Kidney (tissue), 14 donors: ENCODE results near the gene FAM193A. TPM values are rescaled to one million over a fixed set of nuclear protein-coding genes. Genes with fewer than 3 reads are reported as not detected.

Experiments used
- DNase-seq, 5 donors: peaks; one replicate each; pipeline ENCODE4 v3.0.0-alpha.2; 2013 to 2020
- FAIRE-seq: peaks from 2 replicates; lab custom pipeline; 2012; peaks lifted over from hg19 to GRCh38; lab: Jason Lieb, UNC
- H3K27ac ChIP-seq, 2 donors: one replicate each; pipeline ENCODE4 v1.7.0; 2013; ENCODE audit warnings: low read depth in 2 of 2, low read length in 2 of 2, inconsistent platforms in 1 of 2
- H3K27me3 ChIP-seq: one replicate; pipeline ENCODE4 v1.7.1; 2013; ENCODE audit warnings: low read length, inconsistent platforms; ENCODE audit not compliant: control insufficient read depth, insufficient read depth
- H3K36me3 ChIP-seq, 3 donors: one replicate each; pipeline versions ENCODE4 v1.7.0 to v1.7.1; 2013; ENCODE audit warnings: low read length in 3 of 3, control low read depth in 1 of 3, inconsistent platforms in 1 of 3; ENCODE audit not compliant: insufficient read depth in 3 of 3, control insufficient read depth in 2 of 3
- H3K4me1 ChIP-seq, 3 donors: one replicate each; pipeline versions ENCODE4 v1.7.0 to v1.7.1; 2013; ENCODE audit warnings: low read length in 3 of 3, inconsistent platforms in 1 of 3, low read depth in 1 of 3; ENCODE audit not compliant: control insufficient read depth in 2 of 3, insufficient read depth in 2 of 3
- H3K4me3 ChIP-seq, 3 donors: one replicate each; pipeline versions ENCODE4 v1.7.0 to v1.8.1; 2013; ENCODE audit warnings: low read length in 3 of 3, control low read depth in 1 of 3, inconsistent platforms in 1 of 3
- H3K9ac ChIP-seq, 3 donors: one replicate each; pipeline versions ENCODE4 v1.7.0 to v1.7.1; 2013; ENCODE audit warnings: low read length in 3 of 3, control low read depth in 1 of 3, inconsistent platforms in 1 of 3
- H3K9me3 ChIP-seq, 3 donors: one replicate each; pipeline versions ENCODE4 v1.7.0 to v1.7.1; 2013; ENCODE audit warnings: low read length in 3 of 3, control low read depth in 1 of 3, inconsistent platforms in 1 of 3; ENCODE audit not compliant: control insufficient read depth in 2 of 3, insufficient read depth in 1 of 3
- CTCF ChIP-seq: IDR thresholded peaks from 3 replicates; pipeline ENCODE4 v1.5.1; 2012; ENCODE audit warnings: mild to moderate bottlenecking, moderate library complexity, borderline replicate concordance; ENCODE audit not compliant: insufficient read depth; ENCODE audit errors: extremely low read depth
- intact Hi-C: fragments of 100-400 bp; cut with DNase I; formaldehyde crosslinking; loops from one replicate; pipeline ENCODE4 v1.11.1; 2022
- polyA plus RNA-seq: library from polyadenylated mRNA; stranded (reverse); fragments of 350-450 nt; fragmentation: Illumina TruSeq; extraction: RNeasy Lipid Tissue Mini Kit (QIAGEN cat#74804); gene quantifications from one replicate; pipeline ENCODE4 v1.2.3, GENCODE V29; 2014; ENCODE audit warnings: low read depth, low replicate concordance; ENCODE audit not compliant: insufficient read depth
- total RNA-seq: library from RNA; stranded (reverse); fragmentation: NEBNext Ultra II Directional; extraction: Animal tissue kit (Norgen Biotek cat#: 25700); gene quantifications from one replicate; pipeline ENCODE4 v1.2.1, GENCODE V29; 2021
- donor health status: control.
- donor health status: control.
- donor health status: control.
- donor health status: control.
- donor health status: control.
- donor health status: DM: yes; HTN: yes; CAD: no.
- donor health status: Normal renal cell carcinoma (clear cell type).

The FAM193A gene
- total and polyA plus RNA-seq, 2 donors from 2014 or later = 6.3 to 29.3 TPM

DNA sequence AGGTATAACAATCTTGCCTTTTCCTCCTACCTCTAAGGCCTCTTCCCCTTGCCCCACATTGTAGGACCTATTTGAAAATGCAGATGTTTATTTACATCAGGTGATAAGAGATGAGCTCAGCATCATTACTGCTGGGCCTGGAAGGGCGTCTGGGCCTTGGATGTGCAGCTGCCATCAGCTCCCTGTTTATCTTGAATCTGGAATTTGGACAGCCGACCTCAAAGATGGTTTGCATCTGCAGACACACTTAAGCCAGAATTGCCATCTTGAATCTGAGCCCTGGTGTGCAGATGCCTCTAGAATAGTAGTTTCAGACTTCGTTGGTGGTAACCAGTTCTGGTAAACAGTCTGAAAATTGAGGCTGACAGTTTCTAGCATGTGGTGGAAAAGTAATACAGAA lies 59.0 kb downstream of the FAM193A start:
- peaks cover 4 to 26% (median 21%) of the 10 kb centered on the region in 3 donors for H3K4me1 ChIP-seq
- no peaks in the 10 kb centered on the region for H3K27me3 ChIP-seq
- H3K9me3 ChIP-seq = no peaks in the 10 kb centered on the region
- H3K9ac ChIP-seq = no peak overlapping the region
- FAIRE-seq (no peak), DNase-seq (peak in 1 of 5 donors; percentile 29)
- no peak for TF ChIP-seq CTCF
- no peak overlapping the region for H3K4me3 ChIP-seq
- intact Hi-C loops = no loop called here
- H3K27ac ChIP-seq = no peak overlapping the region
- peaks cover 0 to 6% (median 5%) of the 10 kb centered on the region in 3 donors for H3K36me3 ChIP-seq

GRCh38 chr4:2595952-2596552 lies 59.6 kb downstream of the FAM193A start:
- Histone ChIP-seq H3K27me3 (no peaks in the 10 kb centered on the region), H3K4me1 (peaks cover 4 to 24% (median 20%) of the 10 kb centered on the region in 3 donors), H3K9me3 (no peaks in the 10 kb centered on the region), H3K36me3 (peaks cover 0 to 6% (median 5%) of the 10 kb centered on the region in 3 donors), H3K4me3 (no peak overlapping the region), H3K27ac (no peak overlapping the region), H3K9ac (no peak overlapping the region)
- intact Hi-C loops = no loop called here
- no peak for DNase-seq
- TF ChIP-seq CTCF = no peak
- FAIRE-seq = no peak

- no peak for FAIRE-seq
Observed at GRCh38 chr4:2596611-2597010, 60.2 kb downstream of the FAM193A start.

More at GRCh38 chr4:2596611-2597010, 60.2 kb downstream of the FAM193A start:
- H3K9me3 ChIP-seq = no peaks in the 10 kb centered on the region
- intact Hi-C loops = no loop called here
- peaks cover 0 to 6% (median 5%) of the 10 kb centered on the region in 3 donors for H3K36me3 ChIP-seq
- no peak for DNase-seq
- no peaks in the 10 kb centered on the region for H3K27me3 ChIP-seq
- H3K4me3 ChIP-seq = no peak overlapping the region
- H3K9ac ChIP-seq = no peak overlapping the region
- H3K4me1 ChIP-seq = peaks cover 4 to 21% (median 15%) of the 10 kb centered on the region in 3 donors
- H3K27ac ChIP-seq = no peak overlapping the region
- no peak for TF ChIP-seq CTCF
